Thyroid gland (tissue), 4 donors: Measurements from ENCODE around the gene ANO9. TPM values are rescaled to one million over a fixed set of nuclear protein-coding genes. Genes with fewer than 3 reads are reported as not detected.

Experiments used
- DNase-seq, 2 donors: peaks; one replicate each; pipeline ENCODE4 v3.0.0-alpha.2; 2019
- H3K27ac ChIP-seq, 3 donors: fragments of 200-600 bp; sonication (generic); 1 replicate in 2 of 3; 2 replicates in 1 of 3; pipeline ENCODE4 v1.5.1; 2016 to 2019; ENCODE audit warnings: mild to moderate bottlenecking in 1 of 3, moderate library complexity in 1 of 3
- H3K27me3 ChIP-seq: fragments of 200-600 bp; sonication (generic); one replicate; pipeline ENCODE4 v1.5.1; 2019
- H3K36me3 ChIP-seq, 2 donors: fragments of 200-600 bp; sonication (generic); one replicate each; pipeline ENCODE4 v1.5.1; 2016 to 2019
- H3K4me1 ChIP-seq, 2 donors: fragments of 200-600 bp; sonication (generic); one replicate each; pipeline ENCODE4 v1.5.1; 2017 to 2019
- H3K4me3 ChIP-seq, 3 donors: fragments of 200-600 bp; sonication (generic); replicated peaks in 1 of 3; 1 replicate in 2 of 3; 2 replicates in 1 of 3; pipeline ENCODE4 v1.5.1; 2016; ENCODE audit warnings: mild to moderate bottlenecking in 1 of 3
- H3K9me3 ChIP-seq: fragments of 200-600 bp; sonication (generic); one replicate; pipeline ENCODE4 v1.5.1; 2017
- POLR2A ChIP-seq, 2 donors: fragments of 450-650 bp; IDR thresholded peaks; one replicate each; pipeline ENCODE4 v1.6.1; 2017; ENCODE audit warnings: antibody characterized with exemption in 2 of 2, mild to moderate bottlenecking in 2 of 2, moderate library complexity in 1 of 2
- WGBS, 2 donors: methylation state at CpG; one replicate each; pipeline ENCODE4 v1.1.5; 2017; 5-methylcytosine and 5-hydroxymethylcytosine counted together
- intact Hi-C: fragments of 100-400 bp; cut with DNase I; formaldehyde crosslinking; loops from one replicate; pipeline ENCODE4 v1.15.1; 2023
- total RNA-seq, 4 donors: library from RNA; depleted of rRNA; stranded (reverse); fragments of >200 nt; gene quantifications; one replicate each; pipeline ENCODE4 v1.2.3, GENCODE V29; 2016
- TF ChIP-seq, protein P1 (sequence below), 6 experiments: fragments of 200-600 bp in 3 of 6; fragments of 450-650 bp in 3 of 6; sonication (generic) in 3 of 6; IDR thresholded peaks; one replicate each; pipeline ENCODE4 v1.5.1; 2016 to 2019; ENCODE audit warnings: antibody characterized with exemption in 6 of 6, mild to moderate bottlenecking in 2 of 6, inconsistent platforms in 1 of 6, moderate library complexity in 1 of 6

ANO9 gene
- total RNA-seq, 4 donors from 2014 or later, result 3.7 to 6.4 (median 4.7) TPM

DNA sequence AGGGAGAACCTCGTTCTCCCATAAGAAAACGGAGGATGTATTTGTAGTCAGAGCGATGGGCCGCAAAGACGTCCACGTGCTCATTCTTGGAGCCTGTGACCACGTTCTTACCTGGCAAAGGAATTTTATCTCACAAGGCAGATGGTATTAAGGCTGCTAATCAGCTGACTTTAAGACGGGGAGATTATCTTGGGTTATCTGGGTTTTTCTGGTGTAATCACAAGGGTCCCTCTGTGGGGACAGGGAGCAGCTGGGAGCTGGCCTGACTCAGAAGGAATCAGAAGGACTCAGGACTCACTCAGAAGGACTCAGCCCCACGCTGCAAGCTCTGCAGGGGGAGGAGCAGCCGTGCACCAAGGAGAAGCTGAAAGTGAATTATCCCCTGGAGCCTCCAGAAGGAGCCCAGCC lies 19.6 kb downstream of the ANO9 start:
- Histone ChIP-seq H3K9me3 (no peaks in the 10 kb centered on the region), H3K27ac (no peak overlapping the region), H3K4me1 (peaks cover 5 to 7% of the 10 kb centered on the region in 2 donors), H3K36me3 (no peaks in the 10 kb centered on the region), H3K27me3 (no peaks in the 10 kb centered on the region), H3K4me3 (no peak overlapping the region)
- DNase-seq, result no peak
- intact Hi-C loops, result no loop called here
- TF ChIP-seq, protein P1, sequence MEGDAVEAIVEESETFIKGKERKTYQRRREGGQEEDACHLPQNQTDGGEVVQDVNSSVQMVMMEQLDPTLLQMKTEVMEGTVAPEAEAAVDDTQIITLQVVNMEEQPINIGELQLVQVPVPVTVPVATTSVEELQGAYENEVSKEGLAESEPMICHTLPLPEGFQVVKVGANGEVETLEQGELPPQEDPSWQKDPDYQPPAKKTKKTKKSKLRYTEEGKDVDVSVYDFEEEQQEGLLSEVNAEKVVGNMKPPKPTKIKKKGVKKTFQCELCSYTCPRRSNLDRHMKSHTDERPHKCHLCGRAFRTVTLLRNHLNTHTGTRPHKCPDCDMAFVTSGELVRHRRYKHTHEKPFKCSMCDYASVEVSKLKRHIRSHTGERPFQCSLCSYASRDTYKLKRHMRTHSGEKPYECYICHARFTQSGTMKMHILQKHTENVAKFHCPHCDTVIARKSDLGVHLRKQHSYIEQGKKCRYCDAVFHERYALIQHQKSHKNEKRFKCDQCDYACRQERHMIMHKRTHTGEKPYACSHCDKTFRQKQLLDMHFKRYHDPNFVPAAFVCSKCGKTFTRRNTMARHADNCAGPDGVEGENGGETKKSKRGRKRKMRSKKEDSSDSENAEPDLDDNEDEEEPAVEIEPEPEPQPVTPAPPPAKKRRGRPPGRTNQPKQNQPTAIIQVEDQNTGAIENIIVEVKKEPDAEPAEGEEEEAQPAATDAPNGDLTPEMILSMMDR (IDR thresholded peaks at IDR 0.05), result no peak
- no peak for TF ChIP-seq POLR2A (IDR thresholded peaks at IDR 0.05)
- WGBS, 2 donors, result 82 to 88% methylated on average over 10 of the region's 10 CpGs

DNA sequence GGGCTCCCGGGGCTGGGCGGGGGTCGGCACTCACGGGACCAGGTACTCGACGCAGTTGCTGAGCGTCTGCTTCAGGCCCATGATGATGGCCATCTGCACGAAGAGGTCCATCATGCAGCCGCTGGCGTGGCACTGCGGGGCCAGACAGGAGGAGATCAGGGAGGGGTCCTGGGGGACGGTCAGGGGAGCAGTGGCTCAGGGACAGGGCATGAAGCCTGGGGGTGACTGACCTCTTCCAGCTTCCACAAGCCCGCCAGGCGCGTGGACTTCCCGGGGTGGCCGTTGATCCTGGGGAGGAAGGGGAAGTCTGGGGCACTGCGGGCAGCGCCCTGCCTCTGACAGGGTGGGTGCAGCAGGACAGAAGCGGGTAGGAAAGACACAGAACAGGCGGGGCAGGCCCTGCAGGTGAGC lies 20.9 kb downstream of the ANO9 start:
- no peak overlapping the region for H3K4me3 ChIP-seq
- TF ChIP-seq POLR2A (IDR thresholded peaks at IDR 0.05), result no peak
- TF ChIP-seq, protein P1 (IDR thresholded peaks at IDR 0.05), result no peak
- H3K27me3 ChIP-seq, result no peaks in the 10 kb centered on the region
- no peaks in the 10 kb centered on the region for H3K36me3 ChIP-seq
- H3K4me1 ChIP-seq, result peaks cover 8 to 14% of the 10 kb centered on the region in 2 donors
- no peak for DNase-seq
- H3K9me3 ChIP-seq, result no peaks in the 10 kb centered on the region
- intact Hi-C loops, result no loop called here
- WGBS, 2 donors, result 81 to 90% methylated on average over 9 to 21 of the region's 21 CpGs
- no peak overlapping the region for H3K27ac ChIP-seq

DNA sequence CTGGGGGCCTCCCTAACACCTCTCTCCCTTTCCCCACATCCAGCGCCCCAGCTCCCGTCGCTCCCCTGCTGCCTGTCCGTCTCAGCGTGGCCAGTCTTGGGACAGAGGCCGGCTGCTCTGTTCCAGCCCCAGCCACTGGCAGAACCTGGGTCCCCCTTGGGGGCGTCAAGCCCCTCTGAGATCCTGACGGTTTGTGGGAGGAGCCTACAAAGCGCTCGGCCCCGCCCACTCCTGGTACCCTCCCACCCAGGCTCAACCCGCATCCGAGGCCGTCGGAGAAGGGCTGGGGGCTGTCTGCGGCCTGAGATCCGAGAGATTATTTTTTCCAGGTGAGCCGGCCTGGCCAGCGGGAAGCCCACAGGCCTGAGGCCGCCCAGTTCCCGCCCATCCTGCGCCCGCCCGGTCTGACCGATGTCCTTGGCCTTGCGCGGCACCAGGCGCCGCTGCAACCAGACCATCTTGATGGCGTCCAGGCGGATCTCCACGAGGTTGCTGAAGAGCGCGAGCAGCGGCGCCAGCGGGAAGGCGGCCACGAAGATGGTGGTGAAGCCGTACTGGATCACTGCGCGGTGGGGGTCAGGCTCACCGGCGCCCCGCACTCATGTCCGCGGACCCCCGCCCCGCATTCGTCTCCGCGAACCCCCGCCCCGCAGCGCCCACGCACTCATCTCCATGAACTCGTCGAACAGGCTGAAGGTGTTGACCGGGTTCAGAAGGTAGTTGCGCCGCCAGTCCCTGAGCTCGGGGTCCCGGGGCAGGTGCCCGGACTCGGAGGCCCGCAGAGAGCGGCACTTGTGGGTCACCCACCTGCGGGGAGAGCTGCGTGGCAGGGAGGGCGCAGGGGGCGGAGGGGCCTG lies 21.5 kb downstream of the ANO9 start:
- TF ChIP-seq POLR2A (IDR thresholded peaks at IDR 0.05), result no peak
- no peak for DNase-seq
- Histone ChIP-seq H3K4me3 (no peak overlapping the region), H3K27ac (no peak overlapping the region), H3K36me3 (no peaks in the 10 kb centered on the region), H3K9me3 (no peaks in the 10 kb centered on the region), H3K4me1 (peaks cover 14 to 20% of the 10 kb centered on the region in 2 donors), H3K27me3 (no peaks in the 10 kb centered on the region)
- intact Hi-C loops, result no loop called here
- 63 to 76% methylated on average over 37 to 38 of the region's 71 CpGs for WGBS, 2 donors

- no peaks in the 10 kb centered on the region for H3K9me3 ChIP-seq
- no peak overlapping the region for H3K4me3 ChIP-seq
- intact Hi-C loops, result no loop called here
- no peak overlapping the region for H3K27ac ChIP-seq
- WGBS, 2 donors, result 87 to 88% methylated on average over 9 to 13 of the region's 20 CpGs
- peaks cover 14 to 21% of the 10 kb centered on the region in 2 donors for H3K4me1 ChIP-seq
- H3K27me3 ChIP-seq, result no peaks in the 10 kb centered on the region
- DNase-seq, result no peak
- TF ChIP-seq, protein P1 (IDR thresholded peaks at IDR 0.05), result no peak
- TF ChIP-seq POLR2A (IDR thresholded peaks at IDR 0.05), result no peak
- H3K36me3 ChIP-seq, result no peaks in the 10 kb centered on the region
These were observed 22.4 kb downstream of the ANO9 start for GRCh38 chr11:419248-420005.

- H3K4me3 ChIP-seq, result no peak overlapping the region
- TF ChIP-seq, protein P1 (IDR thresholded peaks at IDR 0.05), result no peak
- no peak for DNase-seq
- intact Hi-C loops, result no loop called here
- no peaks in the 10 kb centered on the region for H3K36me3 ChIP-seq
- H3K4me1 ChIP-seq, result peaks cover 14 to 21% of the 10 kb centered on the region in 2 donors
- no peak overlapping the region for H3K27ac ChIP-seq
- H3K27me3 ChIP-seq, result no peaks in the 10 kb centered on the region
- 93 to 95% methylated on average over 29 of the region's 30 CpGs for WGBS, 2 donors
- no peaks in the 10 kb centered on the region for H3K9me3 ChIP-seq
These were observed 23.2 kb downstream of the ANO9 start for GRCh38 chr11:418343-419247.
